ENCODE data around the gene TBC1D16.

The TBC1D16 gene

DNA sequence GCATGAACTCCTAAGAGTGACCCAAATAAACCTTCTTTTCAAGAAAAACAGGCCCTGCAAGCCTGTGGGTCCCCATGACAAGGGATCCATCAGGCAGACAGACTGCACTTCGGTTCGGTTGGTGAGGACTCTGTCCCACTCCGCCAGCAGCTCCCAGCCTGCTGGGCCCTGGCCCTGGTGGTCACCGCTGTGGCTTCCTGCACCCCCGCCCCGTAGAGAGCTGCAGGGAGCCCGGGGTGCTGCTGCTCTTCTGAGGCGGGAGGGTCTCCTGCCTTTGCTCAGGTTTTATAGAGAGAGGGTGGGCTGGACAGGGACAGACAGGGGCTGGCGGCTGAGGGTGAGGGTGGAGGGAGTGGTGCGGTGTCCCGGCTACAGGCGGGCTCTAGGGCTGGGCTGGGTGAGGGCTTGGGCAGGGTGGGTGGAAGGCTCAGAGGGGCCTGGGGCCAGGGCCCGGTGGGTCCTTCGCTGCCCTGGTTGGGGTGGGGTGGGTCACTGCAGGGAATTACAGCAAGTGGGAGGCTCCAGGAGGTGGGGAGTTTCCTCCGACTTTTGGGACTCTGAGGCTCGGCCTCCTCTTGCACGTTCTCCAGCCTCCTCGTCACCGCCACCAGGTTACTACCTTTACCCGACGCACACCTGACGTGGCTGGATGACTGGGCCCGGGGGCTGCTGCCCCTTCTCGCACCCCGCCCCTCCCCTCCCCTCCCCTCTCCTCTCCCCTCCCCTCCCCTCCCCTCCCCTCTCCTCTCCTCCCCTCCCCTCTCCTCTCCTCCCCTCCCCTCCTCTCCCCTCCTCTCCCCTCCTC, 106.2 kb downstream of the TBC1D16 start:
- no peak for DNase-seq (ENCODE audit: low spot score)
- no peak for FAIRE-seq

DNA sequence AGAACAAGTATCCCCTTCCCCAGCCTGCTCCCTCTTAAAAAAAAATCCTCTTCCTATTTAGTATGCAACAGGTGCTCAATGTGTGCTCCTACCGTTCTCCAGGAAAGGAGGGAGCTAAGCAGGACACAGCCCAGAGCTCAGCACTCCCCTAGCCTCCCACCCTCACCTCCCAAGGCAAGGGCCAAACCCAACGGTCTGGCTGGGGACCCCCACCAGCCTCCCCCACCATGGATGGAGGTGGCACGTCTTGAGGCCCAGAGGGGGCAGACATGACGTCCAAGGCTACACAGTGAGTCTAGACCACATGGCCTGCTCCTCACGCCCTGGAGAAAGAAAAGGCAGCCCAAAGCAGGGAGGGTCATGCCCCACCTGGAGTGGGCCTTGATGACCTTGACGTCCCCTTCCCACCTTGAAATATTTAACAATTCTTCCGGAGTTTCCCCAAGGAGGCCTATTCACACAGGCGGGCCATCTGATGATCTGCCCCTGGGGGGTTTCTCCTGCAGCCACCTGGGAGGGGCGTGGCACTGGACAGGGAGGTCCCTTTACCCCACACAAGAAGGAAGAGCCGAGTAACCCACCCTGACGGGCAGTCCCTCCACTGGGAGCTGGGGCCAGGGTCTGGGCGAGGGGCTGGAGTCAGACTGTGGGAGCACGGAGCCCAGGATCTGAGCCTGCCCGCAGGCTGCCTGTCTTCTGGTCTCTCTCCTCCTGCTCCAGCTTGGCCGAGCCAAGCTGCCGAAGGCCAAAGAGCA, 107.0 kb downstream of the TBC1D16 start:
- DNase-seq (ENCODE audit: low spot score) (no peak), FAIRE-seq (no peak)

DNA sequence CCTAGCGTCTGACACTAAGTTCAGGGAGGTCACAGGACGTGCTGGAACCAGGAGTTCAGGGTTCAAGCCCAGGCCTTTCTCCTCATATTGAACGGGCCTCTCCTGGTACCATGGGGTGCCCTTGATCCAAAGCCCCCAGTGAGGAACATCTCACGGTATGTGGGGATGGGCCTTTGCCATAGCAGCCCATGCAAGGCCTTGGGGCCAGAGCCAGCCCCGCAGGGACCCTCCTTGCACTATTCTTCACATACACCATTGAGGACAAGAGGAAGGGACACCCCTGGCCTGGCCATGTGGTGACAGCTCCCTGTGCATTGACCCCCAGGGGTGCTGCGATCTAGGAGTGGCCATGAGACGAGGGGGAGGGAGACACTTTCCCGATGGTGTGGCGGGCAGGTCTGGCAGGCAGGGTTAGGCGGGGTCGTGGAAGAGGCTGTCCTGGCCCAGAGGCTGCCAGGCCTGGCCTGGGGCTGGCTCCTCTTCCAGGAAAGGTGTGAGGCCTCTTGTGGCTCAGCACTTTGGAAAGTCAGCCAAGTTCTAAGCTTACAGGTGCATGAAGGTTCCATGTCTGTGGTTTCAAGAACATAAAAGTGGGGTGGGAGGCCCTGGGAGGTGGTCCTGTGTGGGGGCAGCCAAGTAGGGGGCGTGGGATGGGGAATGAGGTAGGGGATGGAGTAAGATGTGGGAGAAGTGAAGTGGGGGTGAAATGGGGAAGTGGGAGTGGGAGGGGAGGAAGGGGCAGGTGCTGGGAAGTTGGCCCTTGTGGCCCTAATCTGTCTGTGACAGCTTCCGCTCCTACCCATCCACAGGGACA, 107.8 kb downstream of the TBC1D16 start:
- DNase-seq (ENCODE audit: low spot score) (no peak), FAIRE-seq (no peak)

DNA sequence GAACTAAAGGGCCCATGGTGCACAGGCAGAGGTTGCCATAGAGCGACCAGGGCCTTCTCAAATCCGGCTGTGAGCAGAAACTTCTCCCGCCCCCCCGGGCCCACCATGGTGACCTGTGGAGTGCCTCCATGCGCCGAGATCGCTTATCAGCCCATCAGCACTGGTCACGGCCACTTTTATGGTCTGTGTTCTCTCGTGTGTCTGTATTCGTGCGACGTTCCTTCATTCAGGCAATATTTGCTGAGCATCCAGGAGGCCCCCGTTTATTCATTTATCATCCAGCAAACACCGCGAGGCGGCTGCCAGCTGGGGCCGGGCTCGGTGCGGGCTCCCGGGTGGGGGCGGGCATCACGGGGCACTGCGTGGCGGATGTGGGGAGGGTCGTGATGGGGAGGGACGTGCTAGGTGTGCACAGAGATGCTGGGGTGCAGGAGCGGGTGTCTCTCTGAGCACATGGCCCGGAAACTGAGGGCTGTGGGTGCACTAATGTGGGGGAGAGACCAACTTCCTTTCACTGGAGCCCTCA, 108.5 kb downstream of the TBC1D16 start:
- no peak for FAIRE-seq
- no peak for DNase-seq (ENCODE audit: low spot score)

DNA sequence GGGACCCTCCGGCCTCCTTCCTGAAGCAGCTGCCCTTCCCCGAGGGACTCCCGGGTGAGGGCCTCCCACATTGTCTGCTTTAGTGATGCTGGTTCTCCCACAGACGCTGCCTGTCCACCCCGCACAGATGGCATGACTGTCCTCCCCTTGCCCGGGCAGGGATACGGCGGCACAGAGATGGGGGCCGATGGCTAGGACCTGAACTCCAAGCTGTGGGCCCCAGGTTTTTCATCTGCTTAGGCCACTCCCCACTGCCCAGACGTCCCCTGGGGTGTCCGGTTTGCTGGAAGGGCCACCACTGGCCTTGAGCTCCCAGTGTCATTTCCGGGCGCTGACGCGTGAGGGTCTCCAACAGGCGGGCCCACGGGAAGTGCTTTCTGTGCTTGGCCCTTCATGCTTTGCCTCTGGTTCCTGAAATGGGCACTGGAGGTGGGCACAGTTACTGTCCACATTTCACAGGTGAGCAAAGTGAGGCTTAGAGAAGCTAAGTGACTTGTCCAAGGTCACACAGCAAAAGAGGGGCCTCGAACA, 109.0 kb downstream of the TBC1D16 start:
- DNase-seq (ENCODE audit: low spot score) (no peak), FAIRE-seq (no peak)

DNA sequence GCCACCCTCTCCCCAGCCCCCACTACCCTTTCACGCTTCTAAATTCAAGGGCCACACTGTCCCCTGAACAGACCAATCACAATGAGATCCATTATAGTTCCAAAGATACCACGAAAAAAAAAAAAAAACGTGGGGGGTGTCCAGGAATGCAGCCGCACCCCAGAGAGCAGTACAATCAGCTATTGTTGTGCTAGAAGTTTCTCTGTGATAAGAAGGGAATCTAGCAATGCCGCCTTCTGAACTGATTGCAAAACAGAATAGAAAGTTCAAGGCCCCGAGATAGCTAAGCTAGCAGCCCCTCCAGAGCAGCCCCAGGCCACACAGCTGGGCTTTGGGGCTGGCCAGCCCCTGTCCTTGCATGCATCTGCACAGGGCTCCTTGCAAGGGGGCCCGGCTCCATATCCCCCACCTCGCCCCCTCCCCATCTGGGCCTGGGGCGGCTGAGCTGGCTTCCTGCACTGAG, 109.5 kb downstream of the TBC1D16 start:
- DNase-seq (ENCODE audit: low spot score) (no peak), FAIRE-seq (no peak)

DNA sequence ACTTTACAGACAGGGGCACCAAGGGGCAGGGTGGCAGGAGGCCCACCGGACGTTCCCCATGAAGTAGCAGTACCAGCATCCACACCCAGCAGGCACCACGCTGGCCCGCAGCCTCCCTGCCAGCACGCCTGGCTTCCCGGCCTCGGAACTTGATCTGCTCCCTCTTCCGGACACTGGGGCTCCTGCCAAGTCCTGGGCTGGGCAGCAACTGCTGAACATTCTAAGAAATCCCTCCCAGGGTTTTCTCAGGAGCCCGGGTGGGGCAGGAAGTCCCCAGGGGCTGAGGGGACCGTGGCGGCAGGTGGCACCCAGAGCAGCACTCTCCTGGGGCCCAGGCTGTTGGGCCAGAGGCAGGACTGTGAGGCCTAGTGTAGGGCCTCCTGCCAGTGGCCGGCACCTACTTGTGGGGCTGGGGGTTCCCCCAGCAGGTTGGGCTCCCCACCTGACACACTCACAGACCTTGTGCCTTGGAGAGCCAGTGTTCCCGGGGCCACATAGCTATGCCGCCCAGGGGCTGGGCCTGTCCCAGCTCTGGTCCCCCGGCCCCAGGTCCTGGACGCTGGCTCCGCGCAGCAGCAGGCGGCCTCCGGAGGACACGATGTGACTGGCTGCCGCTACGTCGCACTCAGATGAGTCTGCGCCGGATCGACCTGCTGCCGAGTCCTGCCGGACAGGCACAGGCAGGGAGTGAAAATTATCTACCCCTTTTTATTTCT, 110.3 kb downstream of the TBC1D16 start:
- FAIRE-seq = no peak
- no peak for DNase-seq (ENCODE audit: low spot score)

DNA sequence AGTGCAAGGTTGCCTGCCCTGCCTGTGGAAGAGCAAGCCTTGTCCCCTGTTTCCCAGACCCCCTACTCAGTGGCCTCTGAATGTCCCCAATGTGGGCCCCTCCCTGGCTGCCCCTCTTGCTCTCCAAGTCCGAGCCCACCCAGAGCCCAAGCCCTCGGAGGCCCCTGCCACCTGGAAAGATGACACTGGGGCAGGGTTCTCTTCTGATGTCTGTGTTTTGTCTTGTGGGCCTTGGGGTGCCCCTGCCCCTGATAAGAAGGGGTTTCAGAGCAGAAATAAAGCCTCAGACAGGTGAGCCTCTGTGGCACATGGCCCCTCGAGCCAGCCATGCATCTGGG, 111.1 kb downstream of the TBC1D16 start:
- DNase-seq (ENCODE audit: low spot score) (no peak), FAIRE-seq (no peak)

DNA sequence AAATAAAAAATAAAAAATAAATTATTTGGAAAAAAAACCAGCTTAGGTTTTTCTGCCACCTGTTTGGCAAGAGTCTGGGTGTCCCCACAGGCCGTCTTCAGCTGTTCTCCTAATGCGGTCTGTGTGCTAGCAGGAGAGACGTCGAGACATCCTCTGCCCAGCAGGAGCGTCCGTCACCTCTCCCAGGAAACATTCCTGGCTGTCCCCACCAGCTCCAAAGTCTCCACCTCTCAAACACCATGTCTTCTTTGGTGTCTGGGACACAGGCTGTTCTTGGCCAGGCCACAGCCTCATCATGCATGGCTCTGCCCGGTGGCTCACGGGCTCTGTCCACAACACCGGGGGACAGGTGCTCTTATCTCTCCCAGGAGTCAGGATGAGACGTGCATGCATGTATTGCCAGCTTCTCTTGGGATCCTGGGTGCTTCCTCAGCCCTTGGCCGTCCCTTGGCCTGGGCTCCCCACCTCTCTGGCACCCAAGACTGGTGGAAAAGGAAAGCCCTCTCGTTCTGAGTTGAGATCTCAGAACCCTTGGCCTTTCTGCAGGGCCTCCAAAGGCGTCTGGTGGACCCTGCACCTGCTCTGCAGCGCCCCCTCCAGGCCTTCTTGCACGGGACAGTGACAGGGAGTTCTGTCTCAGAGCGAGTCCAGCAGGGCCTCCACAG, 111.6 kb downstream of the TBC1D16 start:
- FAIRE-seq (no peak), DNase-seq (ENCODE audit: low spot score) (no peak)

DNA sequence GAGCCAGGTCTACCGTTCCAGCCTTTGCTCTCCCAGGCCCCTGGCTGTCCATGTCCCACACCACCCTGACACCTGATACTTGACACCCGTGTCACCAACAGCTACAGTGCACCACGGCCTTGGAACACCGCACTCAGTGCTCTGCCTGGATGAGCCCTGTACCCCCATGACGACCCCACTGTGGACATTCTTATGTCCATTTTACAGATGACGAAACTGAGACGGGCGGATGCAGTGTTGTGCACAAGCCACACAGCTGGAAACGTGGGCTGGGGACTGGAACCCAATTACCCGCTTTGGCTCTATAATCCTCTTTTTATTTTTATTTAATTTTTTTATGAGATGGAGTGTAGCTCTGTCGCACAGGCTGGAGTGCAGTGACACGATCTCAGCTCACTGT, 112.9 kb downstream of the TBC1D16 start:
- DNase-seq (ENCODE audit: low spot score) = no peak
- no peak for FAIRE-seq

DNA sequence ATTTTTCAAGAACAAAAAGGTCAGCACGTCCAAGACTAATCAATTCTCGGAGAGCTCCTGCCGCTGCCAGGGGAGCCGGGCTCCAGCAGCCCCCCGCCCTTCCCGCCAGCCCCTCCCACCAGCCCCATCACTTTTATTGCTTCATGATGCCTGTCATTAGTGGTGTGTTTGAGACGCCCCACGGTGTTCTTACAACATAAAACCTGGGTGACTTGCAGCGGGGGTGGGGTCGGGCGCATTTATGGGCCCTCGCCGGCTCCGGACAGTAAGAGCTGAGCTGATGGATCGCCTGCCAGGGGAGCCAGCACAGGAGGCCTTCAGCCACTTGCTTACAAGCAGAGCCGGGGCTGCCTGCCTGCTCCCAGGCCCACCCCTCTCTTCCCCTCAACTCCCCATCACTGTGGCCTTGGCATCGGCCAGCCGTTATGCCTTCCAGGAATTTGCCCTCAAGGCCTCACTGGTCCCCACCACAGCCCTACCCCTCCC, 113.5 kb downstream of the TBC1D16 start:
- DNase-seq (ENCODE audit: low spot score) (no peak), FAIRE-seq (no peak)

DNA sequence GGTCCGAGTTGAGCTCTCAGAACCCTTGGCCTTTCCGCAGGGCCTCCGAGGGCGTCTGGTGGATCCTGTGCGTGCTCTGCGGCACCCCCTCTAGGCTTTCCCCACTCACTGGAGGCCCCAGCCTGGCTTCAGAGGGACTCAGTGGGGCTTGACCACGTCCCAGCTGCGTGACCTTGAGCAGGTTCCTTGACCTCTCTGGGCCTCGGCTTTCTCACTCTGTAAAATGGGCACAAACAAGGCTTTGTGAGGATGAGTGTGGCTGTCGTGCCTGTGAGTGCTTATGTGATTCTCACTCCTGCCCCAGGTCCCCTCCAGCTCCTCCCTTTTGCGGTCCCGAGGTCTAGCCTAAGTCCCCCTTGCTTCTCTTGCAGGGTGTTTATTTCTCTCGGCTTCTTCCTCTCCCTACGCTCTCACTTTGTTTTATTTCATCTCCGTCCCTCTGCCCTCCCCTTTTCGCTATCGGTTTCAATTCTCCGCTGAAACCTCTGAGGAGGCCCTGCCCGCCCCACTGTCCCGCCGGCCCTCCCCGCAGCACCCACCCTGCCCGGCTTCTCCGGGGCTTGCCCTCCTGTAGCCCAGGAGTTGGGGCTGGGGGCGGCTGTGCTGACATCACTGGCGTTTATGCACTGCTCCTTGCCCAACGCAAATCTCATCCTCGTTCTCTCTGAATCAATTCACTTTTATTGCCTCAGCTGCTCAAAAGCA, 114.1 kb downstream of the TBC1D16 start:
- no peak for FAIRE-seq
- DNase-seq (ENCODE audit: low spot score) = no peak

DNA sequence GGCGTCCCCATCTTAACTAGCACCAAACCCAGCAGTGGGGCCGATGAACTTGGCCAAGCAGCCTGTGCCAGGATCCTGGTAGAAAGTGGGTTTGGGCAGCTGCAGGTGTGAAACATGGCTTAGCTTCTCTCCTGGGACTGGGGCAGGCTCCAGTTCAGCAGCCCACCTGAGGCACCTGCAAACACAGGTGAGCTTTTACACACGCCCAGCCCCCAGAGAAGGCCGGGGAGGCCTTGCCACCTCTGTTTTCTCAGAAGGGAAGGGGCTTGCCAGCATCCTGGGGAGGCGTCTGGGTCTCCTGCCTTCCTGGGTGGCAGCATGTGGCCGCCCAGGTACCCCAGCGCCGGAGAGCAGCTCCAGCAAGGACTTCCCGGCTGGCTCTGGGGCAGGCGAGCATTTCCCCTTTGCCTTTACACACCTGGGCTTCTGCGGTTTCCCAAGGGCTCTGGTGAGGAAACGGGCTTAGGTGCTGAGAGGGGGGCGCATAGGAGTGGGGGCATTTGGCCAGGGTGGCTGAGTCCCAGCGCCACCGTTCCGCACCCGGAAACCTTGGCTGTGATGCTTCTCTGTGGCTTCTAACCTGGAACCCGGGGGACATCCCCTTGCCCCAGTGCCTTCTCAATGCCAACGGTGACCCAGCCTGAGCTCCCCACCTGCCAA, 114.8 kb downstream of the TBC1D16 start:
- DNase-seq (ENCODE audit: low spot score) (no peak), FAIRE-seq (no peak)

DNA sequence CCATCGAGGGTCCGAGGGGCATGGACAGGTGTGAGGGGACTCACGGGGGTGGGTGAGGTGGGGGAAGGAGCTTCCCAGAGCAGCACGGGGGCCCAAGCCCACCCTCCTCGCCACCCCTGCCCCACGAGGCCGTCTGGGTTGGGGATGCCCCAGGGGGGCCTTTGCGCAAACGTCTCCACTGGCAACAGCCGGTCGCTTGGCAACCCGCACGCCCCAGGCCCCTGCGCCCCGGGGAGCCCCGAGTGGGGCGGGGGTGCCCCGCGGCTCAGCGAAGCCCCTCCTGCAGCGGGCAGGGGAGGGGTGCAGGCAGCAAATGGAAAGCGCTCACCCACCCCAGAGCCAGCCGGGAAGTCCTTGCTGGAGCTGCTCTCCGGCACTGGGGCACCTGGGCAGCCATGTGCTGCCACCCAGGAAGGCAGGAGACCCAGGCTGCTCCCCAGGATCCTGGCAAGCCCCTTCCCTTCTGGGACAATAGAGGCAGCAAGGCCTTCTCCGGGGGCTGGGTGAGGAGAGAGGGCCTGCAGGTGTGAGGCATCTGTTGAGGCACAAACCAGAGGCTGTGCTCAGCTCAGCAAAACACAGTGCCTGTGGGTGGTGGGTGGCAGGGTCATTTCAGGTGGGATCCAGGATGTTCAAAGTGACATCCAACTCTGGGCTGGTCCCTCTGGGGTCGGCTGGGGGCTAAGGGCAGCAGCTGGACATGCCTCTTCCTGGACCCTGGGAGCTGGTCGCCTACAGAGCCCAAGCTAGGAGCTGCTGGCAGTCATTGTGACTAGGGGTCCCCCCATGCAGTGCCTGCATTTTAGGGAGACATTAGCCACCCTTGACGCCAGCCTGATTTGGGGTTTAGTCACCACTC, 115.6 kb downstream of the TBC1D16 start:
- FAIRE-seq = no peak
- no peak for DNase-seq (ENCODE audit: low spot score)

DNA sequence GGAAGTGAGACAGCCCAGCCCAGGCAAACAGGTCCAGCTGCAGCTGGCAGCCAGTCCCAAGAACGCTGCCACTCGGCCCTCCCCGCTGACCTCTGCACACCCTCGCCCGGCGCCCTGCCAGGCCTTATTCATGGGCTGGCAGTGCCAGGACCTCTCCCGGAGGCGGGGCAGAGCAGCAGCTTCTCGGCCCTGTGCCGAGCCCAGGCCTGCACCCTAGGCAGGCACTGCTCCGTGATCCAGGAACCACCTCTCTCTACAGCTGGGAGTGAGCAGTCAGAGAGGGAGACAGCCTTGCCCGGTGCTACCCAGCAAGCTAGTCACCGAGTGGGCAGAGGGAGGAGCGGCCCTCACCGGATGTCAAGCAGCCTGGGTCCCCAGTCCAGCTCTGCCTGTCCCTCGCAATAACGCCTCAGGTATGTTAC, 116.5 kb downstream of the TBC1D16 start:
- peak; percentile 73 for DNase-seq (ENCODE audit: low spot score)
- peak; percentile 80 for FAIRE-seq

DNA sequence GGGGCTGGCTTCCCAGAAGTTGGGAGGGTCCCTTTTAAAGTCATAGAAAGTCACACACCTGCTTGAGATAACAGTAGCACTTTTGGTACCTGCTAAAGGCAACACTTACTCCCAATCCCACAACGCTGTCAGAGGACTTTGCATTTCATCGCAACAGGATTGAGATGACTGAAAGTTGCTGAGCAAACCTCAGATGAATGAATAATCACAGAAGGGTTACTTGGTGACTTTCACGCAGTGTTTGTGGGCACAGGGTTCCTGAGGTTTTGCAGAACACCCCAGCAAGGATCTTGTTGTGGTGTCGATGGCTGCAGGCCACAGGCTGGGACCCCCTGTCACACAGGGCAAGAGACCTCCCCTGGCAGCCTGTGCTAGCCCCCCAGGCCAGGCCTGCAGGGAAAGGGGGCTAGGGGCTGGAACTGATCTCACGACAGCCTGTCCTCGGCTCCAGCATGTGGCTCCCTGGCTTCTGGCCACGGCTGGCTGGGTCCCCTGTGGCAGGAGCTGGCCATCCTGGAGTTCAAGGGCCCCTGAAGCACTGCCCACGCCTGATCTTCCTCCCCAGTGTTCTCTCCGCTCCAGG, 117.0 kb downstream of the TBC1D16 start:
- FAIRE-seq = no peak
- DNase-seq (ENCODE audit: low spot score) = no peak

DNA sequence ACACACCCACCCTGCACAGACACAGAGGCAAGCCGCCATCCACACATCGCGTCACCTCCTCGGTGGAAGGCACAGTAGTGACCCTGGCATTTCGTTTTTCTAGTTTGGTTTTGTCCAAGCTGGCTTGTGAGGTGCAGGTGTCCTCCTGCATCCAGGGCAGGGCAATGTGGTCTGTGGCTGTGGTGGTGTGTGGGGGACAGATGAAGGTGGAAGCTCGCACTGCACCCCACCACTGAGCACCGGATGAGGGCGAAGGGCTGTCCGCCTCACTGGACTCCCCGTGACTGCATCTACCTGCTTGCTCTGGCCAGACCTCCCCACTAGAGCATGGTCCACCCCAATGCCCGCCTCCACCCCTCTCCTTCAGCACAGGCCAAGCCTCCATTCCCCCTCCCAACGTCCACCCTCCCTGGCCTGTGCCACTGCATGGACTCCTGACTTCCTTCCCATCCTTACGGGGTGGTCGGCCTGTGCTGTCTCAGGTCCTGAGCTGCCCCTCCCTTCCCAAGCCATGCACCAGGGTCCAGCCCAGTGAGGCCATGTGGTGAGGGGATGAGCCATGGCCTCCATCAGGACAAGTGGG, 117.7 kb downstream of the TBC1D16 start:
- no peak for DNase-seq (ENCODE audit: low spot score)
- FAIRE-seq = no peak
